Pons (tissue), 1 donor: ENCODE results near the gene HOXA9.

Source experiments
- DNase-seq: peaks from one replicate; pipeline ENCODE4 v3.0.0-alpha.2; 2016; ENCODE audit warnings: low spot score

Gene HOXA9

GRCh38 chr7:27188386-27189294 lies 23.3 kb upstream of the HOXA9 start:
- DNase-seq: no peak

GRCh38 chr7:27187475-27188385 lies 22.4 kb upstream of the HOXA9 start:
- no peak for DNase-seq

- no peak for DNase-seq
Observed at GRCh38 chr7:27186668-27187474, 21.5 kb upstream of the HOXA9 start.

GRCh38 chr7:27185854-27186667 lies 20.7 kb upstream of the HOXA9 start:
- DNase-seq: no peak

GRCh38 chr7:27185013-27185853 lies 19.9 kb upstream of the HOXA9 start, which contains the start of gene HOXA11:
Gene HOXA11 (minus strand): TSS chr7:27185232. CDS start chr7:27185144, 88 bp downstream.
- no peak for DNase-seq

GRCh38 chr7:27184337-27185012 lies 19.1 kb upstream of the HOXA9 start:
- no peak for DNase-seq

GRCh38 chr7:27183682-27184336 lies 18.5 kb upstream of the HOXA9 start:
- DNase-seq: no peak

- DNase-seq: no peak
Observed at GRCh38 chr7:27182861-27183681, 17.7 kb upstream of the HOXA9 start.

- no peak for DNase-seq
Observed at GRCh38 chr7:27182285-27182841, 17.0 kb upstream of the HOXA9 start.

- DNase-seq: no peak
Observed at GRCh38 chr7:27181795-27182275, 16.5 kb upstream of the HOXA9 start.

- DNase-seq: no peak
Observed at GRCh38 chr7:27180431-27181420, 15.4 kb upstream of the HOXA9 start.

GRCh38 chr7:27179503-27180430 lies 14.4 kb upstream of the HOXA9 start:
- no peak for DNase-seq

GRCh38 chr7:27179030-27179429 lies 13.7 kb upstream of the HOXA9 start:
- no peak for DNase-seq

GRCh38 chr7:27178366-27178765 lies 13.0 kb upstream of the HOXA9 start:
- no peak for DNase-seq

GRCh38 chr7:27177795-27178320 lies 12.5 kb upstream of the HOXA9 start:
- no peak for DNase-seq
